ENCODE results near the gene KRT35. TPM values are rescaled to one million over a fixed set of nuclear protein-coding genes. Genes with fewer than 3 reads are reported as not detected.

KRT35 gene
- total and polyA plus RNA-seq, 10 of the 15 experiments (the other 5 are each of a cell fraction or from before 2014, with no cell fraction given) = not detected

DNA sequence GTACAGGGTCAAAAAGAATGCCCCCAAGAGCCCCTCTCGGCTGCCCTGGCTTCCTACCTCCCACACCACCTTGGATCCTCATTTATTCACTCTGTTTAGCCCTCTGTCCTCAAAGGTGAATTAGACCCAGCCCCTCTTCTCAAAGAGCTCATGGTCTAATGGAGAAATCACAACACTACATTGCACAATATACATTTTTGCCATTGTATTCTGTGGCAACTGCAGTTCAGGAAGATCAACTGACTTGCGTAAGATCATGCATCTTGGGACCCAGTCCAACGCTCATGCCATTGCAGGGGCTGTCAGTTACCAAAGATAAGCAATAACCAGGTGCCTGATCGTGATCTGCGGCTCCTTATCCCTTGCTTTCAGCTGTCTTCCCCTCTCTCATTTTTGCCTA, 41.6 kb downstream of the KRT35 start:
- ChIA-PET CTCF (no interaction called here), SMC1A (ENCODE audit: uncharacterized antibody, unreplicated experiment) (no interaction called here), RAD21 (ENCODE audit: unreplicated experiment) (no interaction called here), POLR2A (no interaction called here)
- TF ChIP-seq SIN3A (IDR thresholded peaks at IDR 0.05; ENCODE audit: low read depth, low read length) (no peak), SMAD1 (IDR thresholded peaks at IDR 0.05; ENCODE audit: low read depth, partially characterized antibody) (no peak), YBX1 (IDR thresholded peaks at IDR 0.05) (no peak), SREBF2 (IDR thresholded peaks at IDR 0.05; ENCODE audit: low read length) (no peak), JUND (IDR thresholded peaks at IDR 0.05; ENCODE audit: low read depth, low read length) (no peak), YY1 (IDR thresholded peaks at IDR 0.05; ENCODE audit: low read depth, low read length) (no peak), LARP7 (IDR thresholded peaks at IDR 0.05) (no peak)
- TF ChIP-seq, protein P1, sequence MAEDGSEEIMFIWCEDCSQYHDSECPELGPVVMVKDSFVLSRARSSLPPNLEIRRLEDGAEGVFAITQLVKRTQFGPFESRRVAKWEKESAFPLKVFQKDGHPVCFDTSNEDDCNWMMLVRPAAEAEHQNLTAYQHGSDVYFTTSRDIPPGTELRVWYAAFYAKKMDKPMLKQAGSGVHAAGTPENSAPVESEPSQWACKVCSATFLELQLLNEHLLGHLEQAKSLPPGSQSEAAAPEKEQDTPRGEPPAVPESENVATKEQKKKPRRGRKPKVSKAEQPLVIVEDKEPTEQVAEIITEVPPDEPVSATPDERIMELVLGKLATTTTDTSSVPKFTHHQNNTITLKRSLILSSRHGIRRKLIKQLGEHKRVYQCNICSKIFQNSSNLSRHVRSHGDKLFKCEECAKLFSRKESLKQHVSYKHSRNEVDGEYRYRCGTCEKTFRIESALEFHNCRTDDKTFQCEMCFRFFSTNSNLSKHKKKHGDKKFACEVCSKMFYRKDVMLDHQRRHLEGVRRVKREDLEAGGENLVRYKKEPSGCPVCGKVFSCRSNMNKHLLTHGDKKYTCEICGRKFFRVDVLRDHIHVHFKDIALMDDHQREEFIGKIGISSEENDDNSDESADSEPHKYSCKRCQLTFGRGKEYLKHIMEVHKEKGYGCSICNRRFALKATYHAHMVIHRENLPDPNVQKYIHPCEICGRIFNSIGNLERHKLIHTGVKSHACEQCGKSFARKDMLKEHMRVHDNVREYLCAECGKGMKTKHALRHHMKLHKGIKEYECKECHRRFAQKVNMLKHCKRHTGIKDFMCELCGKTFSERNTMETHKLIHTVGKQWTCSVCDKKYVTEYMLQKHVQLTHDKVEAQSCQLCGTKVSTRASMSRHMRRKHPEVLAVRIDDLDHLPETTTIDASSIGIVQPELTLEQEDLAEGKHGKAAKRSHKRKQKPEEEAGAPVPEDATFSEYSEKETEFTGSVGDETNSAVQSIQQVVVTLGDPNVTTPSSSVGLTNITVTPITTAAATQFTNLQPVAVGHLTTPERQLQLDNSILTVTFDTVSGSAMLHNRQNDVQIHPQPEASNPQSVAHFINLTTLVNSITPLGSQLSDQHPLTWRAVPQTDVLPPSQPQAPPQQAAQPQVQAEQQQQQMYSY (CRISPR knock-in tag; IDR thresholded peaks at IDR 0.05) = no peak
- TF ChIP-seq, protein P2, sequence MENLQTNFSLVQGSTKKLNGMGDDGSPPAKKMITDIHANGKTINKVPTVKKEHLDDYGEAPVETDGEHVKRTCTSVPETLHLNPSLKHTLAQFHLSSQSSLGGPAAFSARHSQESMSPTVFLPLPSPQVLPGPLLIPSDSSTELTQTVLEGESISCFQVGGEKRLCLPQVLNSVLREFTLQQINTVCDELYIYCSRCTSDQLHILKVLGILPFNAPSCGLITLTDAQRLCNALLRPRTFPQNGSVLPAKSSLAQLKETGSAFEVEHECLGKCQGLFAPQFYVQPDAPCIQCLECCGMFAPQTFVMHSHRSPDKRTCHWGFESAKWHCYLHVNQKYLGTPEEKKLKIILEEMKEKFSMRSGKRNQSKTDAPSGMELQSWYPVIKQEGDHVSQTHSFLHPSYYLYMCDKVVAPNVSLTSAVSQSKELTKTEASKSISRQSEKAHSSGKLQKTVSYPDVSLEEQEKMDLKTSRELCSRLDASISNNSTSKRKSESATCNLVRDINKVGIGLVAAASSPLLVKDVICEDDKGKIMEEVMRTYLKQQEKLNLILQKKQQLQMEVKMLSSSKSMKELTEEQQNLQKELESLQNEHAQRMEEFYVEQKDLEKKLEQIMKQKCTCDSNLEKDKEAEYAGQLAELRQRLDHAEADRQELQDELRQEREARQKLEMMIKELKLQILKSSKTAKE (IDR thresholded peaks at IDR 0.05; ENCODE audit: low read depth, poor library complexity, severe bottlenecking) = no peak
- TF ChIP-seq, protein P3, sequence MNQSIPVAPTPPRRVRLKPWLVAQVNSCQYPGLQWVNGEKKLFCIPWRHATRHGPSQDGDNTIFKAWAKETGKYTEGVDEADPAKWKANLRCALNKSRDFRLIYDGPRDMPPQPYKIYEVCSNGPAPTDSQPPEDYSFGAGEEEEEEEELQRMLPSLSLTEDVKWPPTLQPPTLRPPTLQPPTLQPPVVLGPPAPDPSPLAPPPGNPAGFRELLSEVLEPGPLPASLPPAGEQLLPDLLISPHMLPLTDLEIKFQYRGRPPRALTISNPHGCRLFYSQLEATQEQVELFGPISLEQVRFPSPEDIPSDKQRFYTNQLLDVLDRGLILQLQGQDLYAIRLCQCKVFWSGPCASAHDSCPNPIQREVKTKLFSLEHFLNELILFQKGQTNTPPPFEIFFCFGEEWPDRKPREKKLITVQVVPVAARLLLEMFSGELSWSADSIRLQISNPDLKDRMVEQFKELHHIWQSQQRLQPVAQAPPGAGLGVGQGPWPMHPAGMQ (IDR thresholded peaks at IDR 0.05; ENCODE audit: borderline replicate concordance) = no peak
- Histone ChIP-seq H3K4me3 (no peak overlapping the region), H3K4me2 (ENCODE audit: control insufficient read depth, insufficient read depth) (no peak overlapping the region), H3K4me1 (ENCODE audit: control insufficient read depth, insufficient read depth, low read length) (no peaks in the 10 kb centered on the region), H3K36me3 (ENCODE audit: control insufficient read depth in 2 of 2, insufficient read depth in 2 of 2, low read length in 1 of 2) (no peaks in the 10 kb centered on the region), H3K9me3 (replicated peaks; ENCODE audit: control insufficient read depth, insufficient read depth, low read length) (no peaks in the 10 kb centered on the region), H2AFZ (ENCODE audit: control insufficient read depth, low read depth, low read length) (no peak overlapping the region), H3K27me3 (replicated peaks in 1 of 2; ENCODE audit: control insufficient read depth in 2 of 2, insufficient read depth in 2 of 2, low read length in 1 of 2) (peaks cover 2 to 6% of the 10 kb centered on the region in 2 experiments; a peak in 3 of 4 replicates), H3K79me2 (ENCODE audit: control insufficient read depth, insufficient read depth, low read length) (no peaks in the 10 kb centered on the region), H3K27ac (ENCODE audit: control insufficient read depth, insufficient read depth) (no peak overlapping the region), H4K20me1 (ENCODE audit: control insufficient read depth, insufficient read depth) (no peaks in the 10 kb centered on the region), H3K9ac (ENCODE audit: control insufficient read depth, insufficient read depth, low read length) (no peak overlapping the region)
- BruUV-seq (replicated peaks) = no TSS peak
- 23% methylated on average over 5 of the region's 5 CpGs for WGBS (ENCODE audit: insufficient coverage, insufficient replicate concordance, low lambda C conversion rate, missing lambda C conversion rate)
- DNase-seq (ENCODE audit: low read depth, low spot score) = no peak
- no peak for FAIRE-seq
- ATAC-seq = no peak
- in situ Hi-C loops (cut with MboI) = no loop called here
- intact Hi-C loops (cut with micrococcal nuclease; ENCODE audit: unreplicated experiment) = no loop called here

Data from GM12878 (cell line).